ENCODE results near the gene HSPB9.

HSPB9 gene

GRCh38 chr17:42111265-42111636 is 11.4 kb upstream of the HSPB9 start (continued):
- TF ChIP-seq ZBTB26 (tag by site-specific recombination; optimal IDR thresholded peaks at IDR 0.05) = no peak
- TF ChIP-seq ZNF837 (tag by site-specific recombination; IDR thresholded peaks at IDR 0.05) = no peak
- TF ChIP-seq ZNF501 (tag by site-specific recombination; IDR thresholded peaks at IDR 0.05) = no peak
- no peak for TF ChIP-seq ZNF350 (tag by site-specific recombination; IDR thresholded peaks at IDR 0.05)
- no peak for TF ChIP-seq ZEB2 (tag by site-specific recombination; IDR thresholded peaks at IDR 0.05)

- no peak overlapping the region for H3K27ac ChIP-seq (ENCODE audit: extremely low read depth, low read depth, low read length)
- no peak overlapping the region for H3K4me3 ChIP-seq (ENCODE audit: low read depth, low read length)
- peaks cover 5 to 39% of the 10 kb centered on the region in 2 experiments; a peak in 2 of 3 replicates for H3K36me3 ChIP-seq (ENCODE audit: control insufficient read depth in 2 of 2, insufficient read depth in 1 of 2, low read length in 2 of 2)
- H3K4me1 ChIP-seq (ENCODE audit: control insufficient read depth, insufficient read depth, low read length) = peaks cover 4% of the 10 kb centered on the region; the same call in 1 of the 2 replicates
- H3K9me3 ChIP-seq (ENCODE audit: control insufficient read depth, insufficient read depth, low read depth, low read length) = no peaks in the 10 kb centered on the region
- POLR2A ChIA-PET = interaction anchor here (1.2 to 1.8 kb wide), 2 partner anchors 9 kb away, joined by 4 read pairs; partner anchors contain the start of gene KAT2A
- CTCF ChIA-PET = interaction anchor here (0.6 to 17.1 kb wide), 6 partner anchors 10 to 152 kb away, joined by 3 to 260 read pairs (median 4); partner anchors contain the start of genes DNAJC7 and NKIRAS2
- TF ChIP-seq ZNF777 (tag by site-specific recombination; IDR thresholded peaks at IDR 0.05; ENCODE audit: borderline replicate concordance) (no peak), SP3 (tag by site-specific recombination; IDR thresholded peaks at IDR 0.05) (peak; percentile 51), ZNF513 (tag by site-specific recombination; IDR thresholded peaks at IDR 0.05) (no peak), ZNF571 (tag by site-specific recombination; IDR thresholded peaks at IDR 0.05) (no peak), ATF2 (tag by site-specific recombination; IDR thresholded peaks at IDR 0.05; ENCODE audit: low read depth) (no peak), ZBTB49 (tag by site-specific recombination; IDR thresholded peaks at IDR 0.05; ENCODE audit: low read depth) (no peak), ZNF830 (tag by site-specific recombination; IDR thresholded peaks at IDR 0.05; ENCODE audit: low read depth) (no peak), ZNF654 (tag by site-specific recombination; IDR thresholded peaks at IDR 0.05; ENCODE audit: low read depth) (no peak), ZNF302 (tag by site-specific recombination; IDR thresholded peaks at IDR 0.05; ENCODE audit: low read depth) (no peak), ZNF621 (tag by site-specific recombination; IDR thresholded peaks at IDR 0.05) (no peak), REST (tag by site-specific recombination; IDR thresholded peaks at IDR 0.05) (no peak), KLF17 (tag by site-specific recombination; IDR thresholded peaks at IDR 0.05) (no peak), ZNF350 (tag by site-specific recombination; IDR thresholded peaks at IDR 0.05) (no peak), ZNF561 (tag by site-specific recombination; IDR thresholded peaks at IDR 0.05; ENCODE audit: borderline replicate concordance) (no peak), ZBTB21 (tag by site-specific recombination; IDR thresholded peaks at IDR 0.05) (no peak), ZNF555 (tag by site-specific recombination; conservative IDR thresholded peaks at IDR 0.05) (no peak), SP2 (tag by site-specific recombination; IDR thresholded peaks at IDR 0.05) (peak; percentile 63), ZNF449 (tag by site-specific recombination; IDR thresholded peaks at IDR 0.05) (no peak), ZNF501 (tag by site-specific recombination; IDR thresholded peaks at IDR 0.05) (no peak)
Observed at GRCh38 chr17:42111871-42112551, 10.6 kb upstream of the HSPB9 start.

Measured in HEK293 (cell line).